ENCODE measurements around the gene KIAA1328.

Gene KIAA1328

DNA sequence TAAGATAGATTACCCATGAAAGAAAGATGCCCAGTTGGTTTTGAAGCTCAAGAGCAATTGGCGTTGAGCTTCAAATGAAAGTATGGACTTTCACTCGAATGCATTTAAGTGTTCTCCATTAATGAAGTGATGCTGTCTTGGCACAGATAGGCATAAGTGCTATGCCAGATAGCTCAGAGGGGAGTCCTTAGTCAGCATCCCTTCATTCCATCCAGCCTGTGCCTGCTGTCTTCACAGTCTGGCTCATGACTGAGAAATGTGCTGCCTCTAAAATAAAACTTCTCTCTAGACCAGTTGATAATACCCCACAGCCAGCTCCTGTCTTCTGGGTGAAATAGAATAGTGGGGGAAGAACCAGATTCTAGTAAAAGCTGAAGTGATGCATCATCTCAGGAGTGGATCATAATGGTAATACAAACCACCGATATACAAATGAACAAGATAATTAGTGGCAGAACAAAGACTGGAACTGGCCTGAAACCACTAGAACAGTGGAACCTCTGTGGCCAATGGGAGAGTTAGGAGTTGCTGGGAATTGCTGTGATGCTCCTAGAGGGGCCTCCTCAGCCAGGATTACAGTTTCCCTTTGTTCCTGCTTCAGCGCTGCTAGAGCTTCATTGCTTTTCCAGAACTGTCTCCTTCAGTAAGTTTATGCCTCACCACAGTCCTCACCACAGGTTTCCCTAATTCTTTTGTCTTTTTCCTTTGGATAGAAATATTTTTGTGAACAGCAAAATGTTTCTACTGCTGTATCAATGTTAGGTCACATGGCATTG is 359.3 kb downstream of the KIAA1328 start:
- DNase-seq (ENCODE audit: extremely low read depth in 1 of 2, low read depth in 1 of 2) = no peak

DNA sequence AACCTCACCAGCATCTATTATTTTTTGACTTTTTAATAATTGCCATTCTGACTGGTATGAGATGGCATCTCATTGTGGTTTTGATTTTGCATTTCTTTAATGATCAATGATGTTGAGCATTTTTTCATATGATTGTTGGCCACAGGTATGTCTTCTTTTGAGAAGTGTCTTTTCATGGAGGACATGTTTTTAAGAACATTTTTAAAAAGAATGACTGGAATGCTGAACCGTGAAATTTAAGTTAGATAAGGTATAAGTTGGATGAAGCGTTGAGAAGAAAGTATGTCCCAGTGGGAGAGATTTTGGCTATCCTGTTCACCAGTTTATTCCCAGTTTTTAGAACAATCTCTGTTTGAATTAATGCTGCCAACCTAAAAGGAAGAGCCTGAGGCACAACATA is 370.8 kb downstream of the KIAA1328 start:
- no peak for DNase-seq (ENCODE audit: extremely low read depth in 1 of 2, low read depth in 1 of 2)

DNA sequence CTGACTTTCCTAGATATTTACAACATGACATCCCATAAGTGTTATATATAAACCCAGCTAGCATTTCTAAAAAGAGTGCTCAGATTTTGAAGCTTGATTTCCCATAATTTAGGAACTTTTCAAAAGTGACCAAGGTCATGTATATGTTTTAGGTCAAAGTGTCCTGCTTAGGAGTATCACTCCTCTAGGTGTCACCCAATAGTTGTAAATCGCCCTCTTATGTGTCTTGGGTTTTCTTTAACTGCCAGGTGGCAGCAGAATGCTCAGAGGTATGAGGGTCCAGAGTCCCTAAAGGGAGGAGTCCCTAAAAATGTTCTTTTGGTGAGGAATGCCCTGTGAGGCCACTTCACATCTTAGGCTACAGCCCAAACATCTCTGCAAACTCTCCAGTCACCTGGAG is 378.4 kb downstream of the KIAA1328 start:
- DNase-seq (ENCODE audit: extremely low read depth in 1 of 2, low read depth in 1 of 2) = no peak

DNA sequence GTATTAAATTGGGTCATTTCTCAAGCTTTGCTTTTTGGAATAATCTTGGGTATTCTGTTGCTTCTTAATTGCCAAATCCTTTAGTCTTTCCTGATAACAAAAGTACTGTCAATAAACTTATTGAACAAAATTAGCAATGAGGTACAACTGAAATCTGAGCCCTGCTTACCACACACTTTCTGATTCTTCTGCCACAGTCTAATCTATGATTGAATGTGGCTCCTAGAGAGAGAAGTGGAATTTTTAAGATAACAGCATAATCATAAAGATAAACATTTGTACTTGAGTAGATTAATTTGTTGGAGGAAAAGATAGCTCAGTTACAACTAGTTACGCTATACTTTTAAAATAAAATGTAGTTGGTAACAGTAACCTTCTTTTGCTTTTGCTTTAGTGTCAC is 381.9 kb downstream of the KIAA1328 start:
- no peak for DNase-seq (ENCODE audit: extremely low read depth in 1 of 2, low read depth in 1 of 2)

DNA sequence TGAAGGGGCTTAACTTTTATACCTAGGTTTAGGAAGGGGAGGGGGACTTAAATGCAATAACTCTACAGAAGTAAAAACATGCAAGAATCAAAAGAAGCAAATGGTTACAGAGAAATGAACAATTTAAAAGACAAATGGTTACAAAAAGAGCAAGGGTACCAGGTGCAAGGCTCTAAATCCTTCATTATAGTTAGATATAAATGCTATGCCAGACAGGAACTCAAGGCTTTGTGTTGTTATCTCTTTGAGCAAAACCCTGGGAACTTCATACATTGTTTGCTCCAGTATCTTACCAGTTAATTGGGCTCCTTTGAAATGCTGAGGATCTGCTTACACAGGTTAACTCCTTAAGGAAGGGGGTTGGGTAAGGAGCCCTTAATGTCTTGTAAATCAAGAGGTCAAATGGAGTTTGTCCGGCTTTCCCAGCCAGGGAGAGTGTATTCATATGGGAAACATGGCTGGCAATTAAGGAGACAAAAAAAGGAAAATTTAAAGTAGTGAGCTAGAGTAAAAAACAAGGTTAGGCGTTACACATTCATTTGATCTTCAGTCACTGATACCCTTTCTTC is 389.2 kb downstream of the KIAA1328 start:
- DNase-seq (ENCODE audit: extremely low read depth in 1 of 2, low read depth in 1 of 2) = no peak

DNA sequence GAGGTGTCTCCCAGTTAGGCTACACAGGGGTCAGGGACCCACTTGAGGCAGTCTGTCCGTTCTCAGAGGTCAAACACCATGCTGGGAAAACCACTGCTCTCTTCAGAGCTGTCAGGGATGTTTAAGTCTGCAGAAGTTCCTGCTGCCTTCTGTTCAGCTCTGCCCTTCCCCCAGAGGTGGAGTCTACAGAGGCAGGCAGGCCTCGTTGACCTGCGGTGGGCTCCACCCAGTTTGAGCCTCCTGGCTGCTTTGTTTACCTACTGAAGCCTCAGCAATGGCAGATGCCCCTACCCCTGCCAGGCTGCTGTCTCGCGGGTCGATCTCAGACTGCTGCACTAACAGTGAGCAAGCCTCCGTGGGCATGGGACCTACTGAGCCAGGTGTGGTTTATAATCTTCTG is 390.3 kb downstream of the KIAA1328 start:
- no peak for DNase-seq (ENCODE audit: extremely low read depth in 1 of 2, low read depth in 1 of 2)

DNA sequence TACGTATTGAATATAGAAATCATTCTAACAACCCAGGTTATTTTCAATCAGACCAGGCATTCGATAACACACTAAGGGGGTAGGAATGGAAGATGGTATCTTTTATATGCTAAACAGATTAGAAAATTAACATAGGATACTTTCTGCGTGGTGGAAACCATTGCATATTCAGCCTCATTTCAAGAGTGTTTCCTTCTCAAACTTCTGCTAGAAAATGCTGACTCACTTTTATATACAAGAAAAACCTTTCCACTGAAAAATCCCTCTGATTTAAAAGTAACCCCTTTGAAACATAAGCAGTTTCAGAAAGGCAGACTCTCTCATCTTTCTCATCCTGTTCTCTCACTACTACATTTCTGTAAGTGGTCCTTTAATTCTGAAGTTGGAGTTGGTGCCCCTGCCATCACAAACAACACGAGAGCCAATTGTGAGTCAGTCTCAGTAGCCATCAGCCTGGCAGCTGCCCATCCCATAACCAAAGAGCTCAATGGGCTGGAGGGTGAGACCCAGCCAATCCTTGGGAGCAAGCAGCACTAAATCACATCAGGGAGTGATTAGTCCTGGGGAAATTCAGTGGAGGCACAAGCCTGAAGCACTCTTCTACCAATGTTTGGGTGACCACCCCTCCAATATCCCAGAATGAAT is 393.5 kb downstream of the KIAA1328 start:
- no peak for DNase-seq (ENCODE audit: extremely low read depth in 1 of 2, low read depth in 1 of 2)

DNA sequence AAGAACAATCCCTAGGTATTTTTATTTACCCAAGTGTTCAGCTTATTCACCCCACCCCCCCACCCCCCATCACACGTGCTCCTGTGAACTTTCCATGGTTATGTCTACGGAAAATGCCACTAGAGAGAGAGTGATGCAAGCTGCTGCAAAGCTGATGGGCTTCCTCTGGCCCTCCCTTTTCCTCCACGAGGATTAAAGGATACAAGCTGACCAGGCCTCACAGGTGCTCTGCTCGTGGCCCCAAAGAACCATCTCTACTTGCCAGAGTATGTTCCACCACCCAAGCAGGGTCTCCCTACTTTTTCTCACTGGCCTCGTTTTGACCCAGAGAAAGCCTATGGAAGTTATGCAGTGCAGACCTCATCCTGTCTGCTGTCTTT is 394.1 kb downstream of the KIAA1328 start:
- DNase-seq (ENCODE audit: extremely low read depth in 1 of 2, low read depth in 1 of 2) = no peak

DNA sequence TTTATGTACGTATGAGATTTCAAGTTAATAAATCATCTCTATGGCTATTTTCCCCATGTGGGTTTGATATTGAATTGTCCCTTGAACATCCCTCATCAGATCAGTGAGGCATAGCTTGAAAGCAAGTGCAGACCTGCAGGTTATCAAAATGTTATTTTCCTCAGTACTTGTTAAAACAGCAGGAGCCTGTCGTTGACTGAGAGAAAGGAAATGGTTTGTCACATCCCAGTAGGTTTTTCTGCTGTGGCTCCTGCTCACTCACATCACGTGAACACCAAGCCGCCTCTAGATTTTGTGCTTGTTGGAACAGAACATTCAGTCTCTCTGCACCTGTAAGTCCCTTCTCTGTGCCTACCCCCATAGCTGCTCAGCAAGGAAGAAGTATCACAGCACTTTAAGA is 396.4 kb downstream of the KIAA1328 start:
- no peak for DNase-seq (ENCODE audit: extremely low read depth in 1 of 2, low read depth in 1 of 2)

DNA sequence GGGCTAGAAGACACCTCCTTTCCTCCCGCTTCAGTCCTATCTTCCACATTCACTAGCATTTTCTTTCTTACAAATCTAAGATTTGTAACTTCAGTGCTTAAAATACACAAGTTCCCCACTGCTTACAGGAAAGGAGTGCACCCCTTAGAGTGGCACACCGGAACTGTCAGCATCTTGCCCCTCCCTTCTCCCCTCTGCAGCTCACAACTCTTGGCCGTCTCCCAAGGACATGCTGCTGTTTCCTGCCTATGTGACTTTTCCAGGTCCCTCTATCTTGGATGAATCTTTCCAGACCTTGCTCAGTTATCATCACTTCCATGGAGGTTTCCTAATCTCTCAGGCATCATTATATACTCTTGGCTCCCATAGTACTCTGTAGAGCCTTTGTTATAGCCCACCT is 401.8 kb downstream of the KIAA1328 start:
- no peak for DNase-seq (ENCODE audit: extremely low read depth in 1 of 2, low read depth in 1 of 2)

DNA sequence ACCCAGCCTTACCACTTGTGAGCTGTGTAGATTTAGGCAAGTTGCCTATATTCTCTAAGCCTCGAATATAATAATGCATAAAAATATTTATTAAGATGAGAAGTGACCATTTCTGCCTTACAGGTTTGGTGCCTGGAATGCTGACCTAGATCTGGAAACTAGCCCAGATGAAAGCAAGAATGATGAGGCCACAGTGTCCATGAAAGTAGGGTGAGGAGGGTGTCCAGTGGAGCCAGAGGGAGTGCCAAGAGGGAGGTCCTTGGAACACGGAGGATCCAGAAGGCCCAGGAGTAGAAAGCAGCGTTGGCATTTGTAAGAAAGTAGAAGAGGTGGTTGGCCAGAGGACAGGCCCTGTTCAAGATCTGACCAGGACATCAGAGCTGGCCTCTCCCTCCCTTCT is 402.3 kb downstream of the KIAA1328 start:
- DNase-seq (ENCODE audit: extremely low read depth in 1 of 2, low read depth in 1 of 2) = no peak

DNA sequence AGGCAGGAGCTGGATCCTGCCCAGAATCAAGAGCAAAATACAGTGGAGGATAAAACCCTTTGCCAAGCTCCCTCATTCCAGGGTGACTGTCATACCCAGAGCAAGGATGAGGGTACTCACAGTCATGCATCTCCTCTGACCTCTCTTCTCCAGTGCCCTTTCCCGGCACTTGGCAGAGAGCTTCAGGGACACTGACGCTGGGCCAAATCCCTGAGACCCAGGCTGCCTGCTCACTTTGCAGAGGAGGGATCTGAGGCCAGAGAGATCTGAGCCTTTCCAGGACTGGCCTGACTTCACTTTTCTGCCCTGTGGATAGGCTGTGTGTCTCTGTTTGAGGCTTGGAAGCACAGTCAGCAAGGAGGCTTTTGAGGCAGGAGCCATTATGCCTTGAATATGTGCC is 406.7 kb downstream of the KIAA1328 start:
- DNase-seq (ENCODE audit: extremely low read depth in 1 of 2, low read depth in 1 of 2) = no peak

DNA sequence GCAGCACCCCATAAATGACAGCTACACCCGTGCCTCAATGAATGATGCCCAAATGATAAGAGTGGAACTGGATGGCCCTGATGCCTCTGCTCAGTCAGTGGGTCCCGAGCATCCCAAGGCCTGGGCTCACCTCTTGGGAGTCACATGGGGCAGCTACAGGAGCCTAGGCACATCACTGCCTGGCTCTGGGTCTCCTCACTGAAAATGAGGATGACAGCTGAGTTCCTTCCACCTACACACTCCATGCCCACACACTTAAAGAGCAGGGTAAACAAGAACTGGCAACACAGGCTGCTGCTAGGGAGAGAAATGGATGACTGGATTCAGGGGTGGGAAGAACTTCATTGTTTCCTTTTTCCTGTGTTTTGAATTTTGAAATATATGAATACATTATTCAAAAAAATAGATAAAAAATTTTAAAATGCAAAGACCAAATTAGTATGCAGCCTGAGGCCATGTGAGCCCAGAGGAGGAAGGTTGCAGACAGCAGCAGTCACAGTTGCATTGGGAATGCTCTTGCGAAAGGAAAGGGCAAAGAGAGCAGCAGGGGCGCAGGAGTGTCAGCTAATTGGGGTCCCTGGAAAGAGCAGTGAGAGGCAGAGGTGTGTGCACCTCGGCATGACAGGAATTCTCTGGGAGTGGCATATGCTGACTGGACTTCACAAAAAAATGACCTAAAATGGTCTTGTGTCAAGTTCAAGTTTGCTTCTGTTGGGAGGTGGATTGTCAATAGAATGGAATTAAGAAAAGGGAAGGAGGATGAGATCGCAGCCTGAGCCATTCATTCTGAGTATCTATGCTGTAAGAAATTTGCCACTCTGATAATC is 409.6 kb downstream of the KIAA1328 start:
- no peak for DNase-seq (ENCODE audit: extremely low read depth in 1 of 2, low read depth in 1 of 2)

DNA sequence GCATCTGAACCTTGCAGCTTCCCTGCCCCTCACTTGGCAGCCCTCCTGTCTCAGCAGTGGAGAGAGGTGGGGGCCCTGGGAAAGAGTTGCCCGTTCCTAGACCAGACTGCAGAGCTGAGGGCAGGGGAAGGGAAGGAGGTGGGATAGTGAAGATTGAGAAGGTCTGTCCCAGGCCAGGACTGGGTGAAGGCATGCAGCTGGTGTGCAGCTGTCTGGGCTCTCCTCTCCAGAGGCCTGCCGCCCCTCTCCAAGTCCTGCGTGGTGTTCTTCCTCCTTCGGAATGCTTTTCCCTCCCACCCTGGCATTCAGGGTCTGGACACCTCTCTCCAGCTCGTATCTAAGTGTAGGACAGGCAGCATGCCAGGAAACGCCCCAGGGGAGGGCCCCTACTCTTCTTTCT is 413.2 kb downstream of the KIAA1328 start:
- no peak for DNase-seq (ENCODE audit: extremely low read depth in 1 of 2, low read depth in 1 of 2)

DNA sequence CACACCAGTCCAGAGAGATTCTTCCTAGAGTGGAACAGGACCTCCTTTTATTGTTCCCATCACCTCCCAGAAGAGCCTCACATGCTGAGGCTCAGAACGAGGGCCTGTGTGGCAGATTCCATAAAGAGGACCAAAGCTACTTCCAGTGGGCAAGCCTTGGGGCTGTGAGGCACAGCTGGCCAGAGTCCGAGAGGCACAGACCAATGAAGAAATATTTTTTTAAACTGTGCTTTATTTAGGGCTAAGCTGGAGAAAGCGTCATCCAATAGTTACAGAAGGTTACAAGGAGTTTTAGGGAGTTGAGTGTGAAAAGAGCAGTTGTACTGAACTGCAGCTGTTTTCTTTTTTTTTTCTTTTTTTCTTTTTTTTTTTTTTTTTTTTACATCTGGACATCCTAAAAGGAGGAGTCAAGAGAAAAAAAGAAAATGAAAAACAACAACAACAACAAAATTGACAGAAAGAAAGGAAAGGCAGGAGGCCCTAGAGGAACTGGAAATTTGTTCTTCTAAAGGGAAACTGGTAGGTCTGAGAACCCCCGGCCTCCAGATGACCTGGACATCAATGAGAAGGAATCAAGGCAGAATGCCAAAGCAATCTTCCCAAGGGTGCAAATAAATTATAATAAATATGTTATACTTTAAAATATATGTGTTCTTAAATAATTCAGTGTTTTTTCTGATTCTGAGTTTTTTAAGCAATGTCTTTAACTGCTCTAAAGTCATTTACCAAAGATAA is 414.1 kb downstream of the KIAA1328 start:
- no peak for DNase-seq (ENCODE audit: extremely low read depth in 1 of 2, low read depth in 1 of 2)

DNA sequence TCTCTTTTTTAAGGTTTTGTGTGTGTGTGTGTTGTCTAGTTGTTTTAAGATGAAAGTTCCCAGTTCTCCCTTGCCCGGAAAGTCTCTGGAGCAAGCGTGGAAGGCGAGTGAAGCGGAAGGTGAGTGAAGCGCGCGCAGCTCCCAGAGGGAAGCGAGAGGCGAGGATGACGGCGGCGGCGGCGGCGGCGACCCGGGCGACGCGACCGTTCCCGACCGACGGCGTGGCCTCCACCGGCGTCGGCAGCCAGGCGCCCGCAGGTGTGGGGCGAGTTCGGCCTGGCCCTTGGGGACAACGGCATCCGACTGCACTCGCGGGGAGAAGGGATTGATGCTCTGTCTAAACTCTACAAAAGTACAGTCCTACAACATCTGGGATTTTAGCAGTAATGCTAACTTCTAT is 414.8 kb downstream of the KIAA1328 start:
- no peak for DNase-seq (ENCODE audit: extremely low read depth in 1 of 2, low read depth in 1 of 2)

DNA sequence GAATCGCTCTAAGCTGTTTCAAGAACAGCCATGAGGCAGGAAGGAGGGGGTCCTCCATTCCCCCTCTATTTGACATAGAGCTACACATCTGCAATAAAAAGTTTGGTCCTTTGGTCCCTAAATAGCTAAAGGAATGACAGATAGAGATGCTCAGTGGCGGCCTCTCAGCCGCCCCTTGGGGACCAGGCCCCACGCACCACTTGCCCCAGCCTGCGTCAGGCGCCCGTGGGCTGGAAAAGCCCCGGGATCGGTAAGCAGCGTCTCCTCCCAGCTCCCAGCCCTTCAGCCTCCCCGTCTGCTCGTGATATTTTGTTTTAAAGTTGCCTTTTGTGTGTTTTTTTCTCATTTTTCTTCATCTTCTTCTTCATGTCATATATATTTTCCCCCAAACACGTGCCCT is 415.7 kb downstream of the KIAA1328 start:
- no peak for DNase-seq (ENCODE audit: extremely low read depth in 1 of 2, low read depth in 1 of 2)

DNA sequence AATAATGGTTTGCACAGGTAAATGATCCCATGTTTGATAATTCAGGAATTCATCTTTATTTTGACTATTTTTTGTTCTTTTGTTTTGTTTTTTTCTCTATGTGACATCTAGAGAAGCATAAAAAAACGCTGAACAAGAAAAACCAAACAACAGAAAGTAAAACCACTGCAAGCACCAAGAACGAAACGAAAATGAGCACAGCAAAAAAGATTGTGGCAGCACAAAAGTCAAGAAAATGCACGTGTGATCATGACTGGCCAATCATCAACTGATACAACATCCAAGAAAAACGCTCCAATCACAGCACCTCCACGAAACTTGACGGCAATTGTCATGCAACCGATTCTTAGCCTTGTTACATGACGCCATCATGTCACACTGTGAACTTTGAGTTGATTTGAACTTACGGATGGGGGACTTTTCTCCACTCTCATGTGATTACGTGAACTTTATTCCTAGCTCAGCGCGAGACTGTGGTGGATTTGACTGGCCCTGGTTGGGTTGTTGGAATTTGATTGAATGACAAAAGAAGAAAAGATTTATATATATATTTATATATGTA is 417.9 kb downstream of the KIAA1328 start:
- DNase-seq (ENCODE audit: extremely low read depth in 1 of 2, low read depth in 1 of 2) = no peak

DNA sequence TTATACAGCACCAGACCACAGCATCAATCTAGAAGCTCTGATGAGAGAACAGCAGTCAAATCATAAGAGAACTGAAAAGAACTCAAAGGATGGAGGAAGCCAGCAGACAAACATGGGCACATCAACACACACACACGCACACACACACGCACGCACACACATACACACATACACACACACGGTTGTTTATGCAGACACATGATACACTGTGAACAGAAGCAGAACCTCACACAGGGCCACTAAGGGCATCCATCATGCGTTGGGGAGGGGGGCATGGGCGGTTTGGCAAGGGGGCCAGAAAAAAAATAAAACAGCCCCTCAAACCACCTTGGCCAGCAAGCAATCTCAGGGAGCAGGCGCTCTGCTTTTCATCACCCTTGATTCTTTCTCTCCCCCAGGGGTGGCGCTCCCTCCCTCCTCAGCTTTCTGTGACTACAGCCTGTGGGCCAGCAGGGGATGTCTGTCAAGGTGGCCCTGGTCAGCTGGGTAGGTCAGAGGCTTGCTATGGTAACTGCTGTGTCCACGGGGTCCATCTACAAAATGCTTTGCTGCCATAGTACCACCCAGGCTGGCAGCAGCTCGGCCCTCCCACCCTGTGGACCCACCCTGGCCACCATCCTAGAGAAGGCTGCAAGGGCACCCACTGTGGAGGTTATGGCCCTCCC is 418.7 kb downstream of the KIAA1328 start:
- DNase-seq (ENCODE audit: extremely low read depth in 1 of 2, low read depth in 1 of 2) = no peak

DNA sequence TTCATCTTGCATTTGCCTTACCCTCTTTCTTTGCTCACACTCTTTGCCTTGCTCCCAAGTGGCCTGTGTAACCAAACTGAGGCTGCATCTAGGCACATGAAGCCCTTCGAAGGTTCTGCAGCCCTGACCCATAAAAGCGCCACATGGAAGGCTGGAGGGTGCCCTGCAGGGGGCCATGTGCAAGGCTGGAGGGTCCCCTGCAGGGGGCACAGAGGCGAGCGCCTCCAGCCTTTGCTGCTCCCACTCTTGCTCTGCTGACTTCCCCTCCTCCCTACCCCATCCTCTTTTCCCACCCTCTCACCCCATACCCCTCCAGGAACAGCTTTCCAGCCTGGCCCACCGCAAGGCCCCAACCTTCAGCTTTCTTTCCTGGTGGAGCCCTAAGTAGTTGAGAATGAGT is 419.4 kb downstream of the KIAA1328 start:
- no peak for DNase-seq (ENCODE audit: extremely low read depth in 1 of 2, low read depth in 1 of 2)

Data from activated CD8-positive, alpha-beta memory T cell treated with anti-CD3 and anti-CD28 coated beads for 1 hour (primary cell).